ENCODE measurements around the gene ENDOU.

GRCh38 chr12:47766502-47767215 is 41.4 kb upstream of the ENDOU start:
- TF ChIP-seq POLR2A (IDR thresholded peaks at IDR 0.05), result no peak
- TF ChIP-seq POLR2AphosphoS5 (IDR thresholded peaks at IDR 0.05), result no peak
- TF ChIP-seq CTCF (IDR thresholded peaks at IDR 0.05), result no peak
